HS-5 (cell line): ENCODE data around the gene INF2.
"Not testable (repeated sequence)": the region's sequence is repeated elsewhere in the genome, so short reads cannot be mapped to it uniquely, and the experiment has no call there.

Experiments used
- DNase-seq: peaks from one replicate; pipeline ENCODE4 v3.0.0-alpha.2; 2012; ENCODE audit warnings: low read depth

Gene INF2

DNA sequence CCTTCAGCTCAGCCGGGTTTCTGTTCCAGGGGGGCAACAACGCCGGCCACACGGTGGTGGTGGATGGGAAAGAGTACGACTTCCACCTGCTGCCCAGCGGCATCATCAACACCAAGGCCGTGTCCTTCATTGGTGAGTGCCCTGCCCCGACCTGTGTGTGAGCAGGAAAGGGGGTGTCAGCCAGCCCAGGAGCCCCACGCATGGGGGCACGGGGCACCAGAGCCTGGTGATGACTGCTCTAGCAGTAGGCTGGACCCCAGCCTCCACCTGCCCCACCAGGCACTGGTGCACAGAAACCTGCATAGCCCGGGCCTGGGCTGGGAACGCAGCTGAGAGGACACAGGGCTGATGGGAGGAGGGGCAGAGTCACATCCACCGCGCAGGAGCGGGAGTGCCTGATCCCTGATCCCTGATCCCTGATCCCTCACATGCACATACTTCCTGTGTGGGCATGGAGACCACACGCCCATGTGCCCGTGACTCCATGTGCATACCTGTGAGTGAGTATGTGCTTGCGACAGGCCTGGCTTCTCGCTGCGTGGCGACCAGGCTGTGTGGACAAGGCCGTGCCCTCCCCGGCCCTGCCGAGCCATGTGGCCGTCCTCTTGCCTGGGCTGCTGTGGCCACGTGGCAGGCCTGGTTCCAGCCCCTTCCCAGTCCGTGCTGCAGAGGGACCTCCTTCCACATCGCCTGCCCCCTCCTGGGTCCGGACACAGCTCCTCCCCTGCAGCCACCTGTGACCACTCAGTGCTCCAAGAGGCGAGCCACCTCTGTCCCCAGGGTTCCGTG, 45.8 kb downstream of the INF2 start:
- no peak for DNase-seq

DNA sequence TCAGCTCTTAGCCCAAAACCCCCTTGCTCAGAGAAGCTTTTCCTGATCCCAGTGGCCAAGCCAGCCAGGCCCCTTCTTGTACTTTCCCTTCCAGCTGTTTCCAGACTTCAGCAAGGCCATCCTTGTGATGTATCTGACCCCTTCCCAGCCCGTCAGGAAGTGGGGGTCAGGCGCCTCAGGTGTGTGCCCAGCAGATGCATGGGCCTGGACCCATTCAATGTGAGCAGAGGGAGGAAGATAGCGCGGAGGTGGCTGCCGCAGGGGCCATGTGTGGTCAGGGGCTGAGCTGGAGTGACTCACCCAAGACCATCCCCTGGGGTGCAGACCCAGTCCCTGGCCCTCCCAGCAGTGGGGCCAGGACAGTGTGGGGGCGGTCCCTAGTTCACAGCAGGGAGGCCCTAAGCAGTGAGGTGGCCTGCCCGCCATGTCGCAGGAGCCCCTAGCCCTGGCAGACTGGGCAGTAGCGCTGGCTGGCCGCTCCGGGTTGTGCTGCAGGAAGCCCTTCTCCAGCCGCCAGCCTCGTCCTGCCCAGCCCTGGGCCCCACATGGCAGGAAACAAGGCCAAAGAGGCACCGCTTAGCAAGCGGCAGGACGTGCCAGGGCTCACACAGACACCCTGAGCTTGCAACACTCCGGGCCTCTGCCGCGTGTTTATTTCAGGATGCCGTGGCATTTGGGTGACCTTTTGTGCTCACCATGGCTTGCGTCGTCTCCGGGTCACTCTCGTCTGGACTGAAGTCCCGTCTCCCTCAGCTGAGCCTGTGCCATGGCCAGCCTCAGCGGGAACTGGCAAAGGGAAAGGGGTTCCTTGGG, 46.6 kb downstream of the INF2 start:
- no peak for DNase-seq

DNA sequence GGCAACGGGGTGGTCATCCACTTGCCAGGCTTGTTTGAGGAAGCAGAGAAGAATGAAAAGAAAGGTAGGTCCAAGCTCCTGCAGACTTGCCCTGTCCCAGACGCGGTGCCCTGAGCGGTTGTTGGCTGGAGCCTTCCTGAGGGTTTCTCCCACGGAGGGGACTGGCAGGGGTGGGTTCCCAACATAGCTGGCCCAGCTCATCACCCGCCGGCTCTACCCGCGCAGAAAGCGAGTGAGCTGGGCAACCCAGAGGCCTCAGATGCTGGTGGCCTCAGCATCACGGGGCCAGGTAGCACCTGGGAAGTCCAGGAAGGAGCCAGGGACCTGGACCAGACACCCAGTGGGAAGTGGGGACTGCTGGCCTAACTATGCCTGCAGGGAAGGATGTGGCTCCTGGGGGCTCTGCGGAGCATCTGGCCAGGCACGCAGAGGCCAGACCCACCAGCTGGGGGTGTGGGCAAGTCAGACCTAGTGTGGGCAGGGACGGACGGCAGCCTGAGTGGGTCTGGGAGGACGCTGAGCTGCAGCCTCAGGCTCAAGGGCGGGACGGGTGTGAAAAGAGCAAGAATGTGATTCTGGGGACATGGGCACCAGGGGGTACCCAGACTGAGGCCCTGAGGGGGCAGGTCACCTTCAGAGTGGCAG, 49.1 kb downstream of the INF2 start:
- no peak for DNase-seq

DNA sequence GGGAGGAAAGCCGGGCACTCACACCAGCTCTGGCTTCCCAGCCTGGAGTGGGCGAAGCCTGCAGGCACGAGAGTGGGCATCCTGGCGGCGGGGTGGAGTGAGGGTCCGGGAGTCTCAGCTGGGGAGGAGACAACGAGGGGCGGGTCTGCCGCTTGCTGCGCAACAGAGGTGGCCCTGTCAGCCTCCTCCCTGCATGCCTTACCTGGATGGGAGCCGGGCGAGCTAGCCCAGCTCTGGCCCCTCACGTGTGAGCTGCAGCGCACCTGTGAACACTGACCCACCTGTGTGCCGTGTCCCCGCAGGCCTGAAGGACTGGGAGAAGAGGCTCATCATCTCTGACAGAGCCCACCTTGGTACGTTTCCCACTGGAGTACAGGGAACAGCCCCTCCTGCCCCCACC, 49.6 kb downstream of the INF2 start:
- DNase-seq: no peak

DNA sequence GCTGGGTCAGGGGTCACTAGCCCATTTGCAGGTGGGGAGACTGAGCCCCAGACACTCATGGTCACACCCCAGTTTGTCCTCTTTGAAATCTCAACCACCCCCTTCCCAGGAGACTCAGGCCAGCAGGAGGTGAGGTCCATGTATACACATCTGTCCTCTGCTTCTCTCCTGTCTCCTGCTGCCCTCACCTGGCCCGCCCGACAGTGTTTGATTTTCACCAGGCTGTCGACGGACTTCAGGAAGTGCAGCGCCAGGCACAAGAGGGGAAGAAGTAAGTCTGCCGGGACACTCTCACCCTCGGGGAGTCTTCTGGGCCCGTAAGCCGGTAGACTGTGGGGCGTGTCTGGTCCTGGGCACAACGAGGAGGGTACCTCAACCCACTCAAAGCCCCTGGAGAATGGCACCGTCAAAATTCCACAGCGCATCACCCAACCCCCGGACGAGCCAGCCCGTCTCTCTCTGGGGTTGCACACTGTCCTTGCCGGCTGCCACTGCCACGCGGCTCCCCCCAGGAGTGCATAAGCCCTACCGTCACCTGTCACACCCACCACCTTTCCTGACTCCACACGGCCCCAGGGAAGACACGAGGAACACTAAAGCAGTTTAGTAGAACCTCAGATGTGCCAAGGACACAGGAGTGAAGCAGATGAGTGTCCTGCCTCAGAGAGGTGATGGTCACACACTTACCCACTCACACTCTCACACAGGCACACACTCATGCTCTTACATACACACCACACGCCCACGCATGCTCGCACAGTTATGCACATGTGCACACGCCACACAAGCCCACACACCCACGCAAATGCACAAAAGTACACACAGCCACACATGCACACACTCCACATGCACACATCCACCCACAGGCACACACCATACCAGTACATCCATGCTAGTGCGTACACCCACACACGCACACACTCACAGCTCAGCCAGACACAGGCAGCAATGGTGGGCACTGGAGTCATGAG, 50.4 kb downstream of the INF2 start:
- DNase-seq: no peak

DNA sequence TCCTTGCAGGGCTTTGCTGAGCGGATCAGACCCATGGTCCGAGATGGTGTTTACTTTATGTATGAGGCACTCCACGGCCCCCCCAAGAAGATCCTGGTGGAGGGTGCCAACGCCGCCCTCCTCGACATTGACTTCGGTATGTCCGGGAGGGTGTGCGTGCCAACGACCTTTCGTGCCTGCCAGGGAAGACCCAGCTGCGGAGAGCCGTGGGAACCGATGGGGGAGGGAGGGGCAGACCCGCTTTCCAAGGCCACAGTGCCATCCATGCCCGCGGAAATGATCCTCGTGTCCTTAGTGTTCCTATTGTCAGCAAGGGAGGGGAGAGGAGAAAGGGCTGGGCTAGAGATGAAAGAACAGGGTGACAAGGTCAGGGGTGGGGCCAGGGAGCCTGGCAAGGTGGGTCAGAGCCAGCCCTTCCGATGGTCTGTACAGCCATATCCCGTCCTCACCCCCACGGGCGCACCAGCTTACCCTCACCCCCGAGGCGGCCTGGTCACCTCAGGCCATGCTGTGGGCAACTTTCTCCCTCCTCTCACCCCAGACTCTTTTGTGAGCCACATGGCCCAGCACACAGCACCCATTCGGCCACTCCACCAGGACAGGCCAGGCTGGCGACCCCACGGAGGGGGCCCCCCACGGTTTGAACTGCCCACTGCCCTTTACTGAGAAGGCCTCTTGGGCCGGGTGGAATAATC, 51.8 kb downstream of the INF2 start:
- no peak for DNase-seq

DNA sequence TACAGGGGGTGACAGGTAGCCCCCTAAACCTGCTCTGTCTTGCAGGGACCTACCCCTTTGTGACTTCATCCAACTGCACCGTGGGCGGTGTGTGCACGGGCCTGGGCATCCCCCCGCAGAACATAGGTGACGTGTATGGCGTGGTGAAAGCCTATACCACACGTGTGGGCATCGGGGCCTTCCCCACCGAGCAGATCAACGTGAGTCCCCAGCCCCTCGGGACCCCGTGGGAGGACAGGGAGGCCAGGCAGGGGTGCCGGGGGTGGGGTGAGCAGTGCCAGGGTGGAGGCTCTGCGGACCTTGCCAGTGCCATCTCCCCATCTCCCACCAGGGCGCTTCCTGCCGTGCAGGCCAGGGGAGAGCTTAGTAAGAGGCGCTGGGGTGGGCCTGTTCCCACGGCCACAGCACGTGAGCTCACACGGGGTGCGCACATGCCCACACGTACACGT, 52.4 kb downstream of the INF2 start:
- no peak for DNase-seq

DNA sequence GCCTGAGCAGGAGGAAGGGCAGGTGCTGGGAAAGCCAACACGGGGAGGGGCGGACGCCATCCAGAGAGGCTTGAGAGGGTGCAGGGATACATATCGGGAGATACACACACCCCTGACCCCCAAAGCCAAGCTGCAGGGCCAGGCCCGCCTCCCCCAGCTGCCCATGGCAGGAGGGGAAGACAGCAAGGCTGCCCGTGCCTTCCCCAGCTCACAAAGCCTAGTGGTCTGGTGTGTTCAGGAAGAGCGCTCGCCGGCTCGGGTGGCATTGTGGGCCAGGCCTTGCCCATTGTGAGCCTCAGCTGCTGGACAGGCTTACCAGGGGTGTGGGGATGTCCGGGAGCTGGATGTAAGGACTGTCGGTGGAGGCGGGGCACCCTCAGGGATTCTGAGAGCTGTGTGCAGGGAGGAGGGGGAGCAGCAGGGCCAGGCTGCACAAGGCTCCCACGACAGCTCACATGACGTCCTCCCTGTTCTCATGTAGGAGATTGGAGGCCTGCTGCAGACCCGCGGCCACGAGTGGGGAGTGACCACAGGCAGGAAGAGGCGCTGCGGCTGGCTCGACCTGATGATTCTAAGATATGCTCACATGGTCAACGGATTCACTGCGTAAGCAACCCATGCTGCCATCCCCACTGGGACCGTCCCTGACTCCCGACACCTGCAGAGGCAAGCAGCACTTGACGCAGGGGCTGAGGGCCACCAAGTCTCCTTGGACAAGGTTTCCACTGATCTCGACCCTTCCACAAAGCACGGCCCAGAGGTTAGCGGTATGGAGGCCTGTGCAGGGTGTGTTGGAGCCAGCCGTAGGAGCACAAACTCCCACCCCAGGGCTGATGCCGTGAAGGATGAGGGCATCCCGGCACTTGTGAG, 53.4 kb downstream of the INF2 start:
- DNase-seq: no peak

DNA sequence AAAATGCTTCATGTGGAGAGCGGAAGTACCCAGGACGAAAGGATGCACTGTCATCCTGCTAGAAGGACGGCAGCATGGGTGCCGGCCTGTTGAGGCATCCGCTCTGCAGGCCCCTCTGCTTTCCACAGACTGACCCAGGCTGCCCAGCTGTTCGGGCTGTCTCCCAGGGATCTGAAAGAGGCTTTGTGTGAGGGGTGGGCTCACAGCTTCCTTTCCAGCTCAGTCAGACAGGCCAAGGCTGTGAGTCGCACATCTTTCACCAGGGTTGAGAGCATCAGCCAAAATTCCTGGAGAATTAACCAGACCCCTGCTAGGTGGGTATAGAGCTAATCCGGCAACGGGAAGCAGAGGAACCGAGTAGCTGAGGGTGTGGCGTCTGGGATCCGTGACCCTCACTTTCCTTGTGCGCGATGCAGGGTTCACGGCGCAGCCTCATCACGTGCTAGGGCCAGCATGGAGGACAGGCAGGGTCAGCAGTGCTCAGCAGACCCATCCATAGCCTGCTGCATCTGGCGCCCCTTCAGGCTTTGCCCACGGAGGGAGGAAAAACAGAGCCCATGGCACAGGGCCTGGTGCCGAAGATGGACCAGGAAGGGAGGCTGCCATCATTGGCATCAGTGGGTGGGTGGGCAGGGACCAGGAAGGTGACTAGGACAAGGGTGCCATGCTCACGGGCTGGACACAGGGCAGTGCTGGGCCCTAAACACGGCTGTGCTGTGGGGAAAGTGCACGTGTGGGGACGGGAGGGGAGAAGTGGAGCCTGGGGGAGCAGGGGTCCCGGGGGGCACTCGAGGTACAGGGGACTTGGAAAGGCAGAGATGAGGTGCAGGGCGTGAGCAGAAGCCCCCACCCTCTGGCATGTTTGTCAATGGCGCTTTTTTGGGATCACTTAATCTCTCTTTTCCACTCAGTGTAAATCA, 54.3 kb downstream of the INF2 start:
- no peak for DNase-seq

DNA sequence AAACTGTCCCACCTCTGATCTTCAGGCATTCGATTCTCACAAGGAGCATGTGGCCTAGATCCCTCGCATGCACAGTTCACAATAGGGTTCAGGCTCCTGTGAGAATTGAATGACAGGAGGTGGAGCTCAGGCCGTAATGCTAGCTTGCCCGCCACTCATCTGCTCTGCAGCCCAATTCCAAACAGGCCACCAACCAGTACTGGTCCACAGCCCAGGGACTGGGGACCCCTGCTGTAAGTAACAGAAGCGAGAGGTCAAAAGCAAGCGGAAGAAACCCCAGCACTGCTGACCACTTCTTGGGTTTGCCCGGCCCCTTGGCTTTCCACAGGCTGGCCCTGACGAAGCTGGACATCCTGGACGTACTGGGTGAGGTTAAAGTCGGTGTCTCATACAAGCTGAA, 55.1 kb downstream of the INF2 start:
- no peak for DNase-seq

DNA sequence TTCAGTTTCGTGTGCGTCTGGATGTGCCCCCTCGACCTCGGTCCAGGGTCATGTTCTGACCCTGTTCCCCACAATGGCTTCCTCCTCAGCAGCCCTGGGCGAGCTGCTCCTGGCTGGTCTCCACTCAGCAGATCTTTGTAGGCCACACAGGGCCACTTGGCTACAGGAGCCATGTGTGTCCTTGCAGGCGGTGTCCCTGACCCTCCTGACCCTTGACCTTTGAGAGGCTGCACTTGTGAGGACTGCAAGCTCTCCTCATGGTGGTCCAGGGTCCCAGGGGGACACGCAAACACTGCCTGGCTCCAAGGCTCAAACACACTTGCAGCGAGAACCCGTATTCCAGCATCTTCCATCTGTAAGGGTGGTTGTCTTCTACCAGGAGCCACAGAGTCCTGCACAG, 56.0 kb downstream of the INF2 start:
- no peak for DNase-seq

DNA sequence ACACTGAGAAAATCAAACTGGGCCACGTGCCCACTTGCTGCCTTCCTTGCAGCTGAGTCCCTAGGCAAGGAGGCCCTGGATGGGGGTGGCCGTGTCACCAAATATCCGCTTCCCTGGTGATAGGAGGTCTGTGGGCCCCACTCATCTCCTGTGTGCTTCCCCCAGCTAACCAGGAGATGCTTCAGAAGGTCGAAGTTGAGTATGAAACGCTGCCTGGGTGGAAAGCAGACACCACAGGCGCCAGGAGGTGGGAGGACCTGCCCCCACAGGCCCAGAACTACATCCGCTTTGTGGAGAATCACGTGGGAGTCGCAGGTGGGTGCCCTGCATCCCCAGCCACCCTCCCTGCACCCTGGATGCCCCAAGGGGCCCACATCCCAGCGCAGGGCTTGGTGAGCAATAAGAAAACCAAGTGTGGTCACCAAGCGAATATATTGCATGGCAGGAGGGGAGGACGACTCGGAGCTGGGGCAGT, 56.7 kb downstream of the INF2 start:
- no peak for DNase-seq

DNA sequence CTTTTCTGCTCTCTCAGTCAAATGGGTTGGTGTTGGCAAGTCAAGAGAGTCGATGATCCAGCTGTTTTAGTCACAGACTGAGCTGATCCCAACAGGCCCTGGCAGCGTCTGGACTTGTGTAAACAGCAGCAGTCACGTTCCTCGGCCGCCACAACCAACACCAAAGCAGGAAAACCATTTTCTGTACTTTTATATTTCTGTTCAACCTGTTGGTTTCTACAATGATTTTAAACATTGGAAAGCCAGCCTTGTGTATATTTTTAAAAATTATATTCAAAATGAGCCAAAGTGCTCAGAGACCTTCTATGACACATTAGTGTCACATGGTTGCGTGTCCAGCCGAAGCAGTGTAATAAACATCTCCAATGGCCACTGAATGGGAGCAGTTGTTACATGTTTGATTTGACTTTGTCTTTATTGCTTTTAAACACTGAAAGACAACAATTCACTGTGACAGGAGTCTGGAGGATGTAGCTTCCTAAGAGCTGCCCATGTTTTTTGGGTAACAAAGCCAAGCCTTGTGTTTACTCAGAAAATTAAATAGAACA, 57.6 kb downstream of the INF2 start:
- DNase-seq: no peak

DNA sequence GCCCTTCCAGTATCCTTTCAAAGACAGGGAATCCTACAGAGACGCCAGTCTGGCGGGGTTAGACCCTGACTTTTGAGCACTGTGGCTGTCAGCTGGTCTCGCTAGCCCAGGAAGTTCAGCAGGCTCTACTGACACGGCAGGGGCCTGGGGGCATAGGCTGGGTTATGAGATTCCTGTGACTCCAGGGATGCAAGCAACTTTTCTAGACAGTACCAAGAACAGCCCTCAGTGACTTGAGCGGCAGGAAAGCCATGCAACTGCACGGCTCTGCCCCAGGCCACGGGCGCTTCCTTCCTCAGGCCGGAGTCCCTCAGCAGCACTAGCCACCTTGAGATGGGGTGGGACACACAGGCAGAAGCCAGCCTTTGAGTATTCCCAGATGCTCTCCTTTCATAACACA, 58.5 kb downstream of the INF2 start:
- DNase-seq: no peak

DNA sequence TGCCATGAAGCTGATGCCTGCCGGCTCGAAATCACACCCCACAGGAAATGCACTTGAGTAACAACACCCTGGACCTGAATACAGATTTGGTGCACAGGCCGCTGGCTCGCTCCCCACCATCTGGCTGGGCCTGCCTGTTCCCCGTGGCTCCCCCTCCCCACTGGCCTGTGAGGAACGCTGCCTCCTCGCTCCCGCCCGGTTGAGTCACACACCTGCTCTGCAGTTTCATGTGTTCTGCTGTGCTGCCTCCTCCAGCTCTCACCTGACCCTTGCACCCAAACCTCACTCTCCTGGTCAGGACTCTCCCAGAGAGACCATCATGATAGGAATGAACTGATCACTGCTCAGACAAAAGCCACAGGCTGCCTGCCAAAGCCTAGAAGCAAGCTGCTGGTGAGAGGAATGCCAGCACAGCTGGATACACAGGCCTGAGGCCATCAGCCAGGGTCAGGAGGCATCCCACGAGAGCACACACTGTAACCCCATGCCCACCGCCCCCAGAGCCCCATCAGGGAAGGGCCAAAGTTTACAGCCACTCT, 59.8 kb downstream of the INF2 start:
- DNase-seq: no peak

DNA sequence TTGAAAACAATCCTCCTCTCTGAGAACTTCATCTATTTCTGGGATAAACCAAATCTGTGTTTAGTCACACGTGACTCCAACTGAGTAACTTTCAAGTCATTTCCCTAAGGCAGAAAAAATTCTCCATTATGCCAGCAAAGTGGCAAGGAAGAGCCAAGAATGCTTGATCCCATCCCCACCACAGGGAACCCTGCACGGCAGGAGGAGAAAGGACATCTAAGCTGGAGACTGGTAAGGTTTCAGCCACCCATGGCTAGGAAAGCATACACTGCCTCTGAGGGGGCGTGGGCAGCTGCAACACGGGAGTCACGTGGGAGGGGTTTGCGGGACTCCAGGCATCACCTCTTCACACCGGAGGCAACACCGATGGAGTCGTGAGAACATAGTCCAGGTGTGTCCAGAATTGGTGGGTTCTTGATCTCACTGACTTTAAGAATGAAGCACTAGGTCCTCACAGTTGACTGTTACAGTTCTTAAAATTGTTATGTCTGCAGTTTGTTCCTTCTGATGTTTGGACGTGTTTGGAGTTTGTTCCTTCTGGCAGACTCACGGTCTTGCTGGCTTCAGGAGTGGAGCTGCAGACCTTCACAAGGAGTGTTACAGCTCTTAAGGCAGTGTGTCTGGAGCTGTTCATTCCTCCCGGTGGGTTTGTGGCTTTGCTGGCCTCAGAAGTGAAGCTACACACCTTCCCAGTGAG, 60.8 kb downstream of the INF2 start:
- DNase-seq: no peak

DNA sequence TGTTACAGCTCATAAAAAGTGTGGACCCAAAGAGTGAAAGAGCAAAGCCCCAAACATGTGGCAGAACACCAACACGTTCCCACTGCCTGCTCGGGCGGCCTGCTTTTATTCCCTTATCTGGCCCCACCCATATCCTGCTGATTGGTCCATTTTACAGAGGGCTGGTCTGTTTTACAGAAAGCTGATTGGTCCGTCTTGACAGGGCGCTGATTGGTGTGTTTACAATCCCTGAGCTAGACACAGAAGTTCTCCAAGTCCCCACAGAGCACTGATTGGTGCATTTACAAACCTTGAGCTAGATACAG, 61.3 kb downstream of the INF2 start:
- not testable (repeated sequence) for DNase-seq
